Lower leg skin (tissue), 3 donors: ENCODE results near the gene EFCAB6.

Experiments used
- POLR2A ChIP-seq, 2 donors: fragments of 450-650 bp; IDR thresholded peaks; one replicate each; pipeline ENCODE4 v1.6.1; 2016 to 2017; ENCODE audit warnings: antibody characterized with exemption in 2 of 2, mild to moderate bottlenecking in 1 of 2, moderate library complexity in 1 of 2
- TF ChIP-seq, protein P1 (sequence below), 3 donors: fragments of 450-650 bp; IDR thresholded peaks; one replicate each; pipeline ENCODE4 v1.5.1; 2016; ENCODE audit warnings: antibody characterized with exemption in 3 of 3, mild to moderate bottlenecking in 3 of 3, moderate library complexity in 2 of 3

- no peak for TF ChIP-seq POLR2A (IDR thresholded peaks at IDR 0.05)
- TF ChIP-seq, protein P1, sequence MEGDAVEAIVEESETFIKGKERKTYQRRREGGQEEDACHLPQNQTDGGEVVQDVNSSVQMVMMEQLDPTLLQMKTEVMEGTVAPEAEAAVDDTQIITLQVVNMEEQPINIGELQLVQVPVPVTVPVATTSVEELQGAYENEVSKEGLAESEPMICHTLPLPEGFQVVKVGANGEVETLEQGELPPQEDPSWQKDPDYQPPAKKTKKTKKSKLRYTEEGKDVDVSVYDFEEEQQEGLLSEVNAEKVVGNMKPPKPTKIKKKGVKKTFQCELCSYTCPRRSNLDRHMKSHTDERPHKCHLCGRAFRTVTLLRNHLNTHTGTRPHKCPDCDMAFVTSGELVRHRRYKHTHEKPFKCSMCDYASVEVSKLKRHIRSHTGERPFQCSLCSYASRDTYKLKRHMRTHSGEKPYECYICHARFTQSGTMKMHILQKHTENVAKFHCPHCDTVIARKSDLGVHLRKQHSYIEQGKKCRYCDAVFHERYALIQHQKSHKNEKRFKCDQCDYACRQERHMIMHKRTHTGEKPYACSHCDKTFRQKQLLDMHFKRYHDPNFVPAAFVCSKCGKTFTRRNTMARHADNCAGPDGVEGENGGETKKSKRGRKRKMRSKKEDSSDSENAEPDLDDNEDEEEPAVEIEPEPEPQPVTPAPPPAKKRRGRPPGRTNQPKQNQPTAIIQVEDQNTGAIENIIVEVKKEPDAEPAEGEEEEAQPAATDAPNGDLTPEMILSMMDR (IDR thresholded peaks at IDR 0.05): no peak
These were observed 251.5 kb downstream of the EFCAB6 start for GRCh38 chr22:43560651-43561050.
